Stomach (tissue), 9 donors: Measurements from ENCODE around the gene ARSG. TPM values are rescaled to one million over a fixed set of nuclear protein-coding genes. Genes with fewer than 3 reads are reported as not detected.

Experiments
- DNase-seq, 2 donors: peaks; one replicate each; pipeline versions ENCODE4 v3.0.0 to v3.0.0-alpha.2; 2013 to 2019
- H3K27ac ChIP-seq, 5 donors: fragments of 200-600 bp in 4 of 5; sonication (generic) in 4 of 5; one replicate each; pipeline ENCODE4 v1.5.1; 2013 to 2019; ENCODE audit warnings: mild to moderate bottlenecking in 1 of 5, moderate library complexity in 1 of 5
- H3K27me3 ChIP-seq, 3 donors: fragments of 200-600 bp; sonication (generic); one replicate each; pipeline ENCODE4 v1.5.1; 2017 to 2019; ENCODE audit warnings: mixed run types in 1 of 3
- H3K36me3 ChIP-seq, 4 donors: fragments of 200-600 bp; sonication (generic); 1 replicate in 3 of 4; 2 replicates in 1 of 4; pipeline ENCODE4 v1.5.1; 2016 to 2019
- H3K4me1 ChIP-seq, 4 donors: fragments of 200-600 bp; sonication (generic); one replicate each; pipeline ENCODE4 v1.5.1; 2016 to 2019
- H3K4me3 ChIP-seq, 4 donors: fragments of 200-600 bp; sonication (generic) in 3 of 4; one replicate each; pipeline ENCODE4 v1.5.1; 2016 to 2019; ENCODE audit warnings: mild to moderate bottlenecking in 1 of 4
- H3K9me3 ChIP-seq, 4 donors: fragments of 200-600 bp; sonication (generic); one replicate each; pipeline ENCODE4 v1.5.1; 2016 to 2019
- CTCF ChIP-seq, 7 experiments: fragments of 450-650 bp in 4 of 7; fragments of 200-600 bp in 3 of 7; sonication (generic) in 3 of 7; IDR thresholded peaks; one replicate each; pipeline ENCODE4 v1.5.1; 2016 to 2019; ENCODE audit warnings: antibody characterized with exemption in 7 of 7, control low read depth in 2 of 7, mild to moderate bottlenecking in 1 of 7
- EP300 ChIP-seq: sonication (generic); formaldehyde crosslinking; IDR thresholded peaks from one replicate; pipeline ENCODE4 v1.6.1; 2017; ENCODE audit warnings: antibody characterized with exemption
- POLR2A ChIP-seq, 4 donors: fragments of 450-650 bp; IDR thresholded peaks; one replicate each; pipeline ENCODE4 v1.6.1; 2016; ENCODE audit warnings: antibody characterized with exemption in 4 of 4, control low read depth in 2 of 4, mild to moderate bottlenecking in 1 of 4, moderate library complexity in 1 of 4
- POLR2AphosphoS5 ChIP-seq, 3 donors: sonication (generic); formaldehyde crosslinking; IDR thresholded peaks; one replicate each; pipeline ENCODE4 v1.6.1; 2016; ENCODE audit warnings: antibody characterized with exemption in 3 of 3
- WGBS, 5 donors: extraction: QIAGEN DNeasy Blood & Tissue Kit in 3 of 5; methylation state at CpG; one replicate each; pipeline versions ENCODE4 v1.1.5 to v1.1.7; 2013 to 2018; 5-methylcytosine and 5-hydroxymethylcytosine counted together
- intact Hi-C: fragments of 100-400 bp; cut with DNase I; formaldehyde crosslinking; loops from one replicate; pipeline ENCODE4 v1.15.1; 2023; ENCODE audit warnings: low total_unique reads
- polyA plus RNA-seq, 3 donors: library from polyadenylated mRNA; stranded (reverse); fragments of 200-250 nt; gene quantifications; one replicate each; pipeline ENCODE4 v1.2.3, GENCODE V29; 2013
- total RNA-seq, 5 donors: library from RNA; depleted of rRNA; stranded (reverse); fragments of >200 nt; gene quantifications; one replicate each; pipeline versions ENCODE4 v1.1.0 to v1.2.3, GENCODE V29; 2014 to 2016
- donor health status: healthy with polysubstance abuse.
- donor health status: Bipolar disorder and iron deficiency.
- donor health status: healthy.

The ARSG gene
- total and polyA plus RNA-seq, 8 donors, result 0.45 to 74.7 (median 2.4) TPM

- TF ChIP-seq POLR2A (IDR thresholded peaks at IDR 0.05) (no peak), CTCF (IDR thresholded peaks at IDR 0.05) (no peak), POLR2AphosphoS5 (IDR thresholded peaks at IDR 0.05) (peak in 1 of 3 donors; percentile 21), EP300 (no peak)
- Histone ChIP-seq H3K27me3 (no peaks in the 10 kb centered on the region), H3K4me1 (peaks cover 0 to 55% (median 2%) of the 10 kb centered on the region in 4 donors), H3K4me3 (no peak overlapping the region), H3K36me3 (no peaks in the 10 kb centered on the region), H3K27ac (peak overlapping the region in 3 of 5 donors; percentile 22 to 61 (median 55)), H3K9me3 (no peaks in the 10 kb centered on the region)
- 75 to 87% (median 80%) methylated on average over 8 of the region's 8 CpGs for WGBS, 5 donors
- peak in 1 of 2 donors; percentile 55 for DNase-seq
- intact Hi-C loops, result no loop called here
Measured at GRCh38 chr17:68314916-68315535, 23.7 kb downstream of the ARSG start.

- Histone ChIP-seq H3K9me3 (no peaks in the 10 kb centered on the region), H3K4me3 (no peak overlapping the region), H3K36me3 (no peaks in the 10 kb centered on the region), H3K27ac (no peak overlapping the region), H3K27me3 (no peaks in the 10 kb centered on the region), H3K4me1 (peaks cover 0 to 55% (median 2%) of the 10 kb centered on the region in 4 donors)
- 93 to 99% (median 97%) methylated on average over 4 of the region's 4 CpGs for WGBS, 5 donors
- TF ChIP-seq CTCF (IDR thresholded peaks at IDR 0.05) (no peak), POLR2A (IDR thresholded peaks at IDR 0.05) (no peak), EP300 (no peak), POLR2AphosphoS5 (IDR thresholded peaks at IDR 0.05) (no peak)
- no peak for DNase-seq
- intact Hi-C loops, result no loop called here
Measured at GRCh38 chr17:68315930-68316329, 24.6 kb downstream of the ARSG start.

GRCh38 chr17:68317458-68317857 lies 26.2 kb downstream of the ARSG start:
- intact Hi-C loops, result no loop called here
- WGBS, 5 donors, result 58 to 90% (median 66%) methylated on average over 6 of the region's 6 CpGs
- DNase-seq, result no peak
- Histone ChIP-seq H3K36me3 (no peaks in the 10 kb centered on the region), H3K27me3 (no peaks in the 10 kb centered on the region), H3K9me3 (no peaks in the 10 kb centered on the region), H3K4me3 (no peak overlapping the region), H3K4me1 (peaks cover 0 to 55% (median 2%) of the 10 kb centered on the region in 4 donors), H3K27ac (no peak overlapping the region)
- TF ChIP-seq POLR2AphosphoS5 (IDR thresholded peaks at IDR 0.05) (no peak), CTCF (IDR thresholded peaks at IDR 0.05) (no peak), POLR2A (IDR thresholded peaks at IDR 0.05) (no peak), EP300 (no peak)

DNA sequence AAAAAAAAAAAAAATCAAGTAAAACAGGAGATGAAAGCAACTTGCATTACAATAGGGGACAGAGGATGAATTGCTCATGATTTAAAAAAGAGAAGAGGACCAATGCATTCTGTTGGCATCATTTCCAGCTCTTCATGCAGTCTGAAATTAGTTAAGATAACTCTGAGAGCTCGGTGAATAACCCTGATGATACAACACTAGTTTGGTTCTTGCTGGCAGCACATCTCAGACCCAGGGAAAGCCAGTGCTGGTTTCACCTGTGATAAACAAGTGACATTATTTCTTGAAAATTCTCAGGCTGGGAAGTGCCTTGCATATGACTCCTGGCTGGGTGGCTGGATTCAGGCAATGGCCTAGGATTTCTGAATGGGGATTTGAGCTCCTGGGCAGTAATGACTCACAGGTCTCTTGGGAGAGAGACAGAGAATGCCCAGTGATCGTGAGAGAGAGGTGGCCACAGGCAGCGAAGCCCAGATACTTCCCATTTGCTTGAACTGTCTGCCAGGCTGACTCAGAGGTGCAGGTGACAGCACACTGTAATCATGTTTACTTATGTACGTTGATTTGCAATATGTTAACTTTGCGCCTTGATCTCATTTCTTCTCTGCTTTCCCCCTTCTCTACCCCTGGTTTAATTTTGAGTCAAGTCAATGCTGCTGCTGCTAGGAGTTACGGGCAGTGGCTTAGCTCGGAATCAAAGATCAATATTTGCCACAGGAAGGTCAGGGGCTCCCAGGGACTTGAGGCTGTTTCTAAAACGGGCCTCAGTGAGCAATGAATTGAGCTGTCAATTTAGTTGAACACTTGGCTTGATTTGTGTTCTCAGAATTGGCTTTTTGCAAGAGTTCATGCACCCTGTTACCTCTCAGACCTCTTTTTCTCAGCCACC lies 27.1 kb downstream of the ARSG start:
- DNase-seq, result peak; percentile 21 to 31
- WGBS, 5 donors, result 38 to 58% (median 42%) methylated on average over 8 of the region's 8 CpGs

More for the DNA sequence above, 27.1 kb downstream of the ARSG start:
- H3K27me3 ChIP-seq, result no peaks in the 10 kb centered on the region
- no peaks in the 10 kb centered on the region for H3K9me3 ChIP-seq
- no peak overlapping the region for H3K4me3 ChIP-seq
- no peak overlapping the region for H3K27ac ChIP-seq
- TF ChIP-seq CTCF (IDR thresholded peaks at IDR 0.05) (no peak), EP300 (no peak), POLR2AphosphoS5 (IDR thresholded peaks at IDR 0.05) (no peak), POLR2A (IDR thresholded peaks at IDR 0.05) (no peak)
- H3K4me1 ChIP-seq, result peaks cover 0 to 48% (median 2%) of the 10 kb centered on the region in 4 donors
- no peaks in the 10 kb centered on the region for H3K36me3 ChIP-seq
- intact Hi-C loops, result no loop called here
